DND-41 (cell line): ENCODE measurements around the gene MEX3A.

Experiments used
- CTCF ChIP-seq: IDR thresholded peaks from 2 replicates; pipeline ENCODE4 v1.5.1; 2012; ENCODE audit warnings: borderline replicate concordance, low read length, moderate library complexity, mild to moderate bottlenecking; ENCODE audit not compliant: poor library complexity, severe bottlenecking; ENCODE audit errors: extremely low read depth
- EZH2 ChIP-seq: IDR thresholded peaks from 3 replicates; pipeline ENCODE4 v1.6.1; 2012; ENCODE audit warnings: borderline replicate concordance, low read depth, mild to moderate bottlenecking, moderate library complexity, low read length, inconsistent platforms; ENCODE audit not compliant: severe bottlenecking

- peak; percentile 29 for TF ChIP-seq CTCF
- TF ChIP-seq EZH2, result no peak
These were observed 56.4 kb downstream of the MEX3A start for GRCh38 chr1:156025876-156026275.
